Neuronal stem cell (in vitro differentiated cells): ENCODE results near the gene DTL.
"Not testable (repeated sequence)": the region's sequence is repeated elsewhere in the genome, so short reads cannot be mapped to it uniquely, and the experiment has no call there.

Source experiments
- DNase-seq: peaks from one replicate; pipeline ENCODE4 v3.0.0-alpha.2; 2013; ENCODE audit warnings: low spot score
- H2AFZ ChIP-seq: one replicate; pipeline ENCODE4 v1.6.1; 2013; ENCODE audit warnings: mild to moderate bottlenecking, low read length, inconsistent platforms
- H2AK5ac ChIP-seq: 2 replicates; pipeline ENCODE4 v1.6.1; 2013; ENCODE audit warnings: low read depth, mild to moderate bottlenecking, inconsistent platforms, low read length, moderate library complexity, mixed read lengths
- H2BK120ac ChIP-seq: 2 replicates; pipeline ENCODE4 v1.6.1; 2013; ENCODE audit warnings: low read depth, mild to moderate bottlenecking, inconsistent platforms, low read length, moderate library complexity, mixed read lengths
- H2BK12ac ChIP-seq: one replicate; pipeline ENCODE4 v1.6.1; 2013; ENCODE audit warnings: low read length, inconsistent platforms
- H2BK15ac ChIP-seq: 2 replicates; pipeline ENCODE4 v1.6.1; 2013; ENCODE audit warnings: mild to moderate bottlenecking, low read length, inconsistent platforms, mixed read lengths
- H2BK5ac ChIP-seq: one replicate; pipeline ENCODE4 v1.6.1; 2013; ENCODE audit warnings: inconsistent platforms, mild to moderate bottlenecking, low read length, moderate library complexity
- H3K14ac ChIP-seq: one replicate; pipeline ENCODE4 v1.6.1; 2013; ENCODE audit warnings: low read length, inconsistent platforms
- H3K18ac ChIP-seq: 2 replicates; pipeline ENCODE4 v1.6.1; 2013; ENCODE audit warnings: low read length, inconsistent platforms
- H3K23ac ChIP-seq: 2 replicates; pipeline ENCODE4 v1.6.1; 2013; ENCODE audit warnings: low read depth, mild to moderate bottlenecking, mixed read lengths, low read length, inconsistent platforms; ENCODE audit not compliant: poor library complexity
- H3K27ac ChIP-seq: replicated peaks from 3 replicates; pipeline ENCODE4 v1.5.1; 2013; ENCODE audit warnings: low read length, inconsistent platforms
- H3K27me3 ChIP-seq, 3 experiments: 2 replicates each; pipeline ENCODE4 v1.6.1; 2013; ENCODE audit warnings: low read length in 3 of 3, mild to moderate bottlenecking in 2 of 3, inconsistent platforms in 1 of 3, low read depth in 1 of 3, mixed read lengths in 1 of 3, moderate library complexity in 1 of 3; ENCODE audit not compliant: control insufficient read depth in 3 of 3, insufficient read depth in 3 of 3
- H3K36me3 ChIP-seq, 2 donors: replicated peaks in 1 of 2; 2 replicates each; pipeline ENCODE4 v1.6.1; 2013; ENCODE audit warnings: low read length in 2 of 2; ENCODE audit not compliant: control insufficient read depth in 2 of 2, insufficient read depth in 2 of 2
- H3K4ac ChIP-seq: 2 replicates; pipeline ENCODE4 v1.6.1; 2013; ENCODE audit warnings: inconsistent platforms, mild to moderate bottlenecking, low read length, moderate library complexity
- H3K4me1 ChIP-seq, 2 donors: 1 replicate in 1 of 2; 2 replicates in 1 of 2; pipeline ENCODE4 v1.6.1; 2013; ENCODE audit warnings: low read length in 2 of 2, low read depth in 1 of 2; ENCODE audit not compliant: control insufficient read depth in 2 of 2, insufficient read depth in 1 of 2
- H3K4me2 ChIP-seq: one replicate; pipeline ENCODE4 v1.6.1; 2013; ENCODE audit warnings: mild to moderate bottlenecking, low read length, inconsistent platforms; ENCODE audit not compliant: insufficient read depth, poor library complexity, severe bottlenecking
- H3K4me3 ChIP-seq, 2 donors: 2 replicates each; pipeline ENCODE4 v1.5.1; 2013; ENCODE audit warnings: low read length in 2 of 2, mild to moderate bottlenecking in 2 of 2, inconsistent platforms in 1 of 2, moderate library complexity in 1 of 2
- H3K79me1 ChIP-seq: one replicate; pipeline ENCODE4 v1.6.1; 2013; ENCODE audit warnings: low read depth, mild to moderate bottlenecking, inconsistent platforms, low read length, moderate library complexity
- H3K9ac ChIP-seq: one replicate; pipeline ENCODE4 v1.6.1; 2013; ENCODE audit warnings: mild to moderate bottlenecking, low read depth, low read length, inconsistent platforms; ENCODE audit not compliant: poor library complexity
- H3K9me3 ChIP-seq, 2 donors: replicated peaks in 1 of 2; 2 replicates each; pipeline versions ENCODE3 to v1.6.1; 2013; ENCODE audit warnings: low read length in 2 of 2, mild to moderate bottlenecking in 2 of 2, inconsistent platforms in 1 of 2, low read depth in 1 of 2, mixed read lengths in 1 of 2, moderate library complexity in 1 of 2; ENCODE audit not compliant: control insufficient read depth in 2 of 2, insufficient read depth in 1 of 2
- H4K8ac ChIP-seq: one replicate; pipeline ENCODE4 v1.6.1; 2013; ENCODE audit warnings: low read depth, mild to moderate bottlenecking, inconsistent platforms, low read length, moderate library complexity
- H4K91ac ChIP-seq: one replicate; pipeline ENCODE4 v1.6.1; 2013; ENCODE audit warnings: low read length, low read depth, mild to moderate bottlenecking, inconsistent platforms; ENCODE audit not compliant: poor library complexity
- WGBS, 2 donors: extraction: QIAGEN DNeasy Blood & Tissue Kit; methylation state at CpG; one replicate each; pipeline ENCODE4 v1.1.7; 2013; ENCODE audit warnings: missing lambda C conversion rate in 2 of 2, mixed read lengths in 1 of 2; ENCODE audit not compliant: insufficient read length in 2 of 2, insufficient replicate concordance in 1 of 2; ENCODE audit errors: extremely low coverage in 2 of 2; 5-methylcytosine and 5-hydroxymethylcytosine counted together

The DTL gene

GRCh38 chr1:212024469-212025149 lies 10.9 kb upstream of the DTL start:
- H3K27ac ChIP-seq, result no peak overlapping the region
- H3K4ac ChIP-seq, result no peak overlapping the region
- no peaks in the 10 kb centered on the region for H3K4me1 ChIP-seq
- H3K9me3 ChIP-seq, result peaks cover 3 to 24% of the 10 kb centered on the region in 2 donors
- H2BK120ac ChIP-seq, result no peak overlapping the region
- H3K27me3 ChIP-seq, result no peaks in the 10 kb centered on the region
- H2BK5ac ChIP-seq, result no peak overlapping the region
- H3K4me3 ChIP-seq, result no peak overlapping the region
- H3K23ac ChIP-seq, result no peak overlapping the region
- no peak overlapping the region for H3K4me2 ChIP-seq
- peaks cover 8 to 46% of the 10 kb centered on the region in 2 donors for H3K36me3 ChIP-seq
- no peak overlapping the region for H2AFZ ChIP-seq
- H4K8ac ChIP-seq, result no peak overlapping the region
- no CpG with 5 or more reads among the region's 3 CpGs for WGBS, 2 donors
- H3K14ac ChIP-seq, result no peak overlapping the region
- H3K9ac ChIP-seq, result no peak overlapping the region
- no peak overlapping the region for H2AK5ac ChIP-seq
- no peak overlapping the region for H3K18ac ChIP-seq
- no peak overlapping the region for H4K91ac ChIP-seq
- no peak for DNase-seq
- H2BK12ac ChIP-seq, result no peak overlapping the region
- peaks cover 2% of the 10 kb centered on the region for H3K79me1 ChIP-seq
- no peak overlapping the region for H2BK15ac ChIP-seq

GRCh38 chr1:212027727-212028126 lies 7.8 kb upstream of the DTL start:
- H3K4me1 ChIP-seq, H3K9ac ChIP-seq, H3K4me3 ChIP-seq, H3K4ac ChIP-seq, H3K23ac ChIP-seq, H2AK5ac ChIP-seq, H3K14ac ChIP-seq, H4K91ac ChIP-seq, H3K27me3 ChIP-seq, H4K8ac ChIP-seq, H3K27ac ChIP-seq, H3K18ac ChIP-seq, H2BK120ac ChIP-seq, H2BK5ac ChIP-seq, DNase-seq, H2AFZ ChIP-seq, H2BK12ac ChIP-seq, H2BK15ac ChIP-seq, H3K79me1 ChIP-seq: not testable (repeated sequence)
- Histone ChIP-seq H3K9me3 (peaks cover 3 to 26% of the 10 kb centered on the region in 2 donors), H3K36me3 (peaks cover 6 to 35% of the 10 kb centered on the region in 2 donors), H3K4me2 (peak overlapping the region; percentile 11)
- WGBS, 2 donors, result no CpG with 5 or more reads among the region's 10 CpGs

GRCh38 chr1:212030936-212031528 lies 4.5 kb upstream of the DTL start:
- no peak for DNase-seq
- Histone ChIP-seq H3K9ac (no peak overlapping the region), H4K91ac (no peak overlapping the region), H3K14ac (no peak overlapping the region), H3K36me3 (peaks cover 1 to 27% of the 10 kb centered on the region in 2 donors), H3K4me1 (peaks cover 2 to 5% of the 10 kb centered on the region in 2 donors), H4K8ac (no peak overlapping the region), H3K4me3 (no peak overlapping the region), H3K23ac (no peak overlapping the region), H3K4ac (no peak overlapping the region), H3K79me1 (peaks cover 2% of the 10 kb centered on the region), H3K27me3 (no peaks in the 10 kb centered on the region), H2BK12ac (no peak overlapping the region), H2AK5ac (no peak overlapping the region), H2BK120ac (no peak overlapping the region), H3K18ac (no peak overlapping the region), H2AFZ (no peak overlapping the region), H3K27ac (no peak overlapping the region), H2BK5ac (no peak overlapping the region), H2BK15ac (no peak overlapping the region), H3K4me2 (no peak overlapping the region), H3K9me3 (peaks cover 0 to 12% of the 10 kb centered on the region in 2 donors)
- no CpG with 5 or more reads among the region's 1 CpG for WGBS, 2 donors

- H3K4me1 ChIP-seq, result peaks cover 6 to 10% of the 10 kb centered on the region in 2 donors
- H3K23ac ChIP-seq, result no peak overlapping the region
- peak overlapping the region; percentile 73 for H2AFZ ChIP-seq
- H3K27ac ChIP-seq, result peak overlapping the region; percentile 5
- no peaks in the 10 kb centered on the region for H3K79me1 ChIP-seq
- WGBS, 2 donors, result no CpG with 5 or more reads among the region's 13 CpGs
- DNase-seq, result peak; percentile 4
- no peak overlapping the region for H4K91ac ChIP-seq
- peaks cover 0 to 9% of the 10 kb centered on the region in 2 donors for H3K9me3 ChIP-seq
- no peak overlapping the region for H4K8ac ChIP-seq
- no peak overlapping the region for H2BK15ac ChIP-seq
- no peak overlapping the region for H2BK5ac ChIP-seq
- no peak overlapping the region for H3K4ac ChIP-seq
- H3K4me3 ChIP-seq, result peak overlapping the region; percentile 61 to 71
- no peak overlapping the region for H2BK12ac ChIP-seq
- no peaks in the 10 kb centered on the region for H3K27me3 ChIP-seq
- H3K14ac ChIP-seq, result no peak overlapping the region
- H3K18ac ChIP-seq, result no peak overlapping the region
- H3K4me2 ChIP-seq, result peak overlapping the region; percentile 39
- peaks cover 2 to 45% of the 10 kb centered on the region in 2 donors for H3K36me3 ChIP-seq
- no peak overlapping the region for H2BK120ac ChIP-seq
- no peak overlapping the region for H2AK5ac ChIP-seq
- H3K9ac ChIP-seq, result no peak overlapping the region
Observed at GRCh38 chr1:212034516-212035122, 929 bp upstream of the DTL start.
